ENCODE results near the gene LAMTOR3.
"Not testable (repeated sequence)": the region's sequence is repeated elsewhere in the genome, so short reads cannot be mapped to it uniquely, and the experiment has no call there.

LAMTOR3 gene

DNA sequence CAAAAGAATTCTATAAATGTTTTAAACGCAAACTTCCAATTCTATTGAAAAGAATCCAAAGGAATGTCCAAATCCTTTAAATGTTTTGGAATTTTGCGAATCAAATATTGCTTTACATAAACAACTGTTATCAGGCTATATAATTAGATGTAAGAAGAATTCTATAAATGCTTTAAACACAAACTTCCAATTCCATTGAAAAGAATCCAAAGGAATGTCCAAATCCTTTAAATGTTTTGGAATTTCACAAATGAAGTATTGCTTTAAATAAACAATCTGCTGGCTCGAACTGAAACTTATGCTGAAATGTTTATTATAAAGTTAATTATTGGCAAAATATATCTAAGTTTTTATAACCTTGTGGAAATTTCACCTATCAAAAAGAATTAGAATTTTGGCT is 61.5 kb downstream of the LAMTOR3 start:
- no peak overlapping the region for H3K4me3 ChIP-seq (ENCODE audit: low read depth, low read length)

- no peak overlapping the region for H3K4me3 ChIP-seq (ENCODE audit: low read depth, low read length)
These were observed 61.9 kb downstream of the LAMTOR3 start for GRCh38 chr4:99832321-99832720.

DNA sequence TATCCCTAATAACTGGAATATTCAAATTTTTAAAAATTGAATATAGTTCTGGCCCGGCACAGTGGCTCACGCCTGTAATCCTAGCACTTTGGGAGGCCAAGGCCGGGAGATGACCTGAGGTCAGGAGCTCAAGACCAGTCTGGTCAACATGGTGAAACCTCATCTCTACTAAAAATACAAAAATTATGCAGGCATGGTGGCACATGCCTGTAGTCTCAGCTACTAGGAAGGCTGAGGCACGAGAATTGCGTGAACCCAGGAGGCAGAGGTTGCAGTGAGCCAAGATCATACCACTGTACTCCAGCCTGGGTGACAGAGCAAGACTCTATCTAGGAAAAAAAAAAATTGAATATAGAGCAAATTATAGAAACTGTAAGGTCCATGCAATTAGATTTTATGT is 64.2 kb downstream of the LAMTOR3 start:
- not testable (repeated sequence) for H3K4me3 ChIP-seq (ENCODE audit: low read depth, low read length)

GRCh38 chr4:99828477-99828876 is 65.8 kb downstream of the LAMTOR3 start:
- H3K4me3 ChIP-seq (ENCODE audit: low read depth, low read length): no peak overlapping the region
